ENCODE measurements around the gene COQ2. TPM values are rescaled to one million over a fixed set of nuclear protein-coding genes. Genes with fewer than 3 reads are reported as not detected.

Gene COQ2
- total RNA-seq, 2 experiments from 2014 or later = 12.1 to 14.4 TPM

DNA sequence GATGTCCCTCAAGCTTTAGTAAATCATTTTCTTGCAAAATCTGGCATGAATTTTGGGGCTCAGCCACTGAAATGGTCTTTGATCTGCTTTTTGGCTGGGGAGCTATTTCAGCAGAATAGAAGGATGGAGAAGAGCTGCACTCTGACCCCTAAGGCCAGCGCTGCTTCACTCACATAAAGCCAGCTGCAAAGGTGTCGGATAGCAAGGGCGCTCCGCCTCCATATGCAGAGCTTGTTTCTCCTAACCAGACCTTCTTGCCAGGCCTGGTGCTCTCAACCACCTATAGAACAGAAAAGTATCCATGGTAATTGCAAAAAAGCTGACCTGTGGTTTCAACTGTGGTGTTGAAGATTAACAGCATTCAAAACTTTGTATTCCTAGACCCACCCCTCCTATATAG is 24.1 kb upstream of the COQ2 start:
- H3K4me1 ChIP-seq (ENCODE audit: insufficient read depth, low read length, poor library complexity, severe bottlenecking) = no peaks in the 10 kb centered on the region
- no peak overlapping the region for H3K4me3 ChIP-seq (ENCODE audit: low read depth, low read length, poor library complexity, severe bottlenecking)
- H3K79me2 ChIP-seq (ENCODE audit: insufficient read depth, low read depth, low read length) = no peaks in the 10 kb centered on the region
- no peaks in the 10 kb centered on the region for H4K20me1 ChIP-seq (ENCODE audit: insufficient read depth, low read length)
- TF ChIP-seq, protein P1, sequence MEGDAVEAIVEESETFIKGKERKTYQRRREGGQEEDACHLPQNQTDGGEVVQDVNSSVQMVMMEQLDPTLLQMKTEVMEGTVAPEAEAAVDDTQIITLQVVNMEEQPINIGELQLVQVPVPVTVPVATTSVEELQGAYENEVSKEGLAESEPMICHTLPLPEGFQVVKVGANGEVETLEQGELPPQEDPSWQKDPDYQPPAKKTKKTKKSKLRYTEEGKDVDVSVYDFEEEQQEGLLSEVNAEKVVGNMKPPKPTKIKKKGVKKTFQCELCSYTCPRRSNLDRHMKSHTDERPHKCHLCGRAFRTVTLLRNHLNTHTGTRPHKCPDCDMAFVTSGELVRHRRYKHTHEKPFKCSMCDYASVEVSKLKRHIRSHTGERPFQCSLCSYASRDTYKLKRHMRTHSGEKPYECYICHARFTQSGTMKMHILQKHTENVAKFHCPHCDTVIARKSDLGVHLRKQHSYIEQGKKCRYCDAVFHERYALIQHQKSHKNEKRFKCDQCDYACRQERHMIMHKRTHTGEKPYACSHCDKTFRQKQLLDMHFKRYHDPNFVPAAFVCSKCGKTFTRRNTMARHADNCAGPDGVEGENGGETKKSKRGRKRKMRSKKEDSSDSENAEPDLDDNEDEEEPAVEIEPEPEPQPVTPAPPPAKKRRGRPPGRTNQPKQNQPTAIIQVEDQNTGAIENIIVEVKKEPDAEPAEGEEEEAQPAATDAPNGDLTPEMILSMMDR (conservative IDR thresholded peaks at IDR 0.05; ENCODE audit: low read length) = no peak
- TF ChIP-seq EZH2phosphoT487 (IDR thresholded peaks at IDR 0.05; ENCODE audit: borderline replicate concordance, low read depth, low read length) = no peak
- intact Hi-C loops (cut with micrococcal nuclease; ENCODE audit: unreplicated experiment) = no loop called here
- no peak overlapping the region for H3K27ac ChIP-seq (ENCODE audit: low read depth, low read length, poor library complexity, severe bottlenecking)
- H3K9me3 ChIP-seq (ENCODE audit: low read length) = no peaks in the 10 kb centered on the region
- H3K4me2 ChIP-seq (ENCODE audit: low read length) = no peak overlapping the region
- BruUV-seq (replicated peaks) = no TSS peak
- H2AFZ ChIP-seq (ENCODE audit: low read length) = no peak overlapping the region
- CTCF ChIA-PET (ENCODE audit: unreplicated experiment) = no interaction called here
- no peaks in the 10 kb centered on the region for H3K36me3 ChIP-seq (ENCODE audit: insufficient read depth, low read length)
- POLR2A ChIA-PET = interaction anchor here (0.5 to 1.1 kb wide), 3 partner anchors 11 to 282 kb away, joined by 3 to 4 read pairs (median 3); no protein-coding TSS in a partner anchor
- no peak for DNase-seq (ENCODE audit: low spot score)
- no peaks in the 10 kb centered on the region for H3K9me2 ChIP-seq (ENCODE audit: insufficient read depth, low read length)

DNA sequence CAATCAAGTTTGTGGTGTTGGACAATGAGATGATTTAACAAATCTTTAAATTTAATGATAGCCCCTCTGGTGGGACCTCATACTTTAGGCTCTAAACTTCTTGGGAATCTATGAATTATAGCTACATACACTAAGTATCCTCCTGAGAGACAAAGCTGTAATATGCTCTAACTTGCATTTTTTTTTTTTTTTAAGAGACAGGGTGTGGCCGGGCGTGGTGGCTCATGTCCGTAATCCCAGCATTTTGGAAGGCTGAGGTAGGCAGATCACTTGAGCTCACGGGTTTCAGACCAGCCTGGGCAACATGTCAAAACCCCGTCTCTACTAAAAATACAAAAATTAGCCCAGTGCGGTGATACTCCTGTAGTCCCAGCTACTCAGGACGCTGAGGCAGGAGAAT is 23.3 kb upstream of the COQ2 start:
- Histone ChIP-seq H3K4me2 (ENCODE audit: low read length) (no peak overlapping the region), H3K36me3 (ENCODE audit: insufficient read depth, low read length) (no peaks in the 10 kb centered on the region), H3K4me3 (ENCODE audit: low read depth, low read length, poor library complexity, severe bottlenecking) (no peak overlapping the region), H2AFZ (ENCODE audit: low read length) (no peak overlapping the region), H3K9me3 (ENCODE audit: low read length) (no peaks in the 10 kb centered on the region), H3K27ac (ENCODE audit: low read depth, low read length, poor library complexity, severe bottlenecking) (no peak overlapping the region), H3K9me2 (ENCODE audit: insufficient read depth, low read length) (no peaks in the 10 kb centered on the region), H4K20me1 (ENCODE audit: insufficient read depth, low read length) (no peaks in the 10 kb centered on the region), H3K79me2 (ENCODE audit: insufficient read depth, low read depth, low read length) (no peaks in the 10 kb centered on the region), H3K4me1 (ENCODE audit: insufficient read depth, low read length, poor library complexity, severe bottlenecking) (no peaks in the 10 kb centered on the region)
- no TSS peak for BruUV-seq (replicated peaks)
- no peak for DNase-seq (ENCODE audit: low spot score)
- CTCF ChIA-PET (ENCODE audit: unreplicated experiment) = no interaction called here
- TF ChIP-seq, protein P1 (conservative IDR thresholded peaks at IDR 0.05; ENCODE audit: low read length) = no peak
- no peak for TF ChIP-seq EZH2phosphoT487 (IDR thresholded peaks at IDR 0.05; ENCODE audit: borderline replicate concordance, low read depth, low read length)
- intact Hi-C loops (cut with micrococcal nuclease; ENCODE audit: unreplicated experiment) = no loop called here
- POLR2A ChIA-PET = interaction anchor here (0.6 to 0.7 kb wide), 2 partner anchors 10 to 1622 kb away, joined by 3 to 5 read pairs; no protein-coding TSS in a partner anchor

DNA sequence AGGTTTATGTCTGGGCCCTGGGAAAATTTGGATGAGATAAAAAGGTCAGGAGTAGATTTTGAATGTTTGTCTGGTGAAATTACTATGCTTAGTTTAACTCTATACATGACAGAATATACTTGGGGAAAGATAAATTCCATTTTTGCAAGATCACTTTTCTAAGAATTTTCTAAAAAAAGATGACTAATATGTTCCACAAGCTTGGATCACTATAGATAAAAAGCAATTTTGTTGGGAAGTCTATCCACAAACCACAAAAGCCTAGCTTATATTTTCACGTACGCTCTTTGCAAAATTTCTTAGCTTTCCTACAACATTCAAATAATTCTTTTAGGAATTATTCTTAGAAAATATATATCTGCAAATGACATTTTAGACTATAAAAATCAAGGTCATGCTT is 20.6 kb upstream of the COQ2 start:
- TF ChIP-seq, protein P1 (conservative IDR thresholded peaks at IDR 0.05; ENCODE audit: low read length) = no peak
- no peak for TF ChIP-seq EZH2phosphoT487 (IDR thresholded peaks at IDR 0.05; ENCODE audit: borderline replicate concordance, low read depth, low read length)
- no TSS peak for BruUV-seq (replicated peaks)
- Histone ChIP-seq H4K20me1 (ENCODE audit: insufficient read depth, low read length) (no peaks in the 10 kb centered on the region), H3K79me2 (ENCODE audit: insufficient read depth, low read depth, low read length) (no peaks in the 10 kb centered on the region), H3K4me2 (ENCODE audit: low read length) (no peak overlapping the region), H3K4me3 (ENCODE audit: low read depth, low read length, poor library complexity, severe bottlenecking) (no peak overlapping the region), H3K27ac (ENCODE audit: low read depth, low read length, poor library complexity, severe bottlenecking) (no peak overlapping the region), H2AFZ (ENCODE audit: low read length) (no peak overlapping the region), H3K9me2 (ENCODE audit: insufficient read depth, low read length) (no peaks in the 10 kb centered on the region), H3K9me3 (ENCODE audit: low read length) (no peaks in the 10 kb centered on the region), H3K4me1 (ENCODE audit: insufficient read depth, low read length, poor library complexity, severe bottlenecking) (no peaks in the 10 kb centered on the region), H3K36me3 (ENCODE audit: insufficient read depth, low read length) (no peaks in the 10 kb centered on the region)
- ChIA-PET CTCF (ENCODE audit: unreplicated experiment) (no interaction called here), POLR2A (no interaction called here)
- intact Hi-C loops (cut with micrococcal nuclease; ENCODE audit: unreplicated experiment) = no loop called here
- DNase-seq (ENCODE audit: low spot score) = no peak
